Muscle layer of colon (tissue), 2 donors: ENCODE data around the gene PRDM1.

Experiments used
- H3K27ac ChIP-seq: one replicate; pipeline ENCODE4 v1.7.0; 2013; ENCODE audit warnings: low read depth, mild to moderate bottlenecking, low read length, moderate library complexity
- H3K27me3 ChIP-seq, 2 donors: one replicate each; pipeline ENCODE4 v1.7.0; 2013; ENCODE audit warnings: low read length in 2 of 2, mild to moderate bottlenecking in 2 of 2; ENCODE audit not compliant: insufficient read depth in 2 of 2, control insufficient read depth in 1 of 2
- H3K36me3 ChIP-seq: one replicate; pipeline ENCODE4 v1.7.0; 2013; ENCODE audit warnings: mild to moderate bottlenecking, low read length; ENCODE audit not compliant: insufficient read depth
- H3K4me1 ChIP-seq: one replicate; pipeline ENCODE4 v1.7.0; 2013; ENCODE audit warnings: mild to moderate bottlenecking, low read length; ENCODE audit not compliant: insufficient read depth
- H3K4me3 ChIP-seq, 2 donors: one replicate each; pipeline ENCODE4 v1.7.0; 2013; ENCODE audit warnings: low read length in 2 of 2, low read depth in 1 of 2, mild to moderate bottlenecking in 1 of 2, moderate library complexity in 1 of 2
- H3K9ac ChIP-seq: one replicate; pipeline ENCODE4 v1.7.0; 2013; ENCODE audit warnings: low read length
- H3K9me3 ChIP-seq: one replicate; pipeline ENCODE4 v1.7.0; 2013; ENCODE audit warnings: mild to moderate bottlenecking, low read length
- donor health status: abdominal sarcoma.
- donor health status: Adenocarcinoma of cecum.

PRDM1 gene

DNA sequence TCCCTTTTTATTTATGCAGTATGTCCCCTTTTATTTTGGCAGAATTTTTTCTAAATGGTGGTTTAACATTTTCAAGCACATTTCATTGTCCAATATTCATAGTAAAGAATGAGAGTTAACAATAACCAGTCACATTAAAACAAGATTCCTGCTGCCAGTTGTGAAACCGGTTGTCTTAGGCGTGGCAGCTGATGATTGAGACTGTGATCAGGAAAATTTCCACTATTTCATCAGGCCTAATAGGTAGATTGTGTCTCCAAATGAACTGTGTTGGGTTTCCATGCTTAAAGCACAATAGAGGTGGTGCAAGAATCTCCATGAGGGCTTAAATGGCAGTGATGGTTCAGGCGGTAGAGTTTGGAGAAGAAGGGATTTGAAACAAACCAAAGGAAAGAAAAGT is 15.3 kb downstream of the PRDM1 start:
- H3K27ac ChIP-seq: no peak overlapping the region
- H3K9me3 ChIP-seq: no peaks in the 10 kb centered on the region
- no peaks in the 10 kb centered on the region for H3K36me3 ChIP-seq
- peaks cover 0 to 6% of the 10 kb centered on the region in 2 donors for H3K27me3 ChIP-seq
- no peaks in the 10 kb centered on the region for H3K4me1 ChIP-seq
- no peak overlapping the region for H3K9ac ChIP-seq
- no peak overlapping the region for H3K4me3 ChIP-seq

DNA sequence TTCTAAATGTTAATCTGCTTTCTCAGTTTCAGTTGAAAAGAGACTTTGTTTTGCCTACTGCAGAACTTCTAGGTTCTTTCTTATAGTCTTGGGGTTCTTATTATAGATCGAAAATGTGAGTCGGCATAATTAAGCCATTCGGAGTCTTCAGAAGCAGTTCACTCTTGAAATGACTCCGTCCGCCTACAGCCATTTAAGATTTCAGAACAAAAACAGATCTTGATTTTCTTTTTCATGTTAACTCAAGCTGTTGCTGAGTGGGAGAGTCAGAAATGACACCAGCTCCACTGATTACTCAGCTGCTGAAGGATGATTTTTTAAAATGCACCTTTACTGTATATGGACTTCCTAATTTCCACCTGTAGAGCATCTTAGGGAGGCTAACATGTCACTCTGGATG is 15.9 kb downstream of the PRDM1 start:
- Histone ChIP-seq H3K27ac (no peak overlapping the region), H3K36me3 (no peaks in the 10 kb centered on the region), H3K4me3 (no peak overlapping the region), H3K27me3 (peaks cover 3 to 6% of the 10 kb centered on the region in 2 donors), H3K4me1 (no peaks in the 10 kb centered on the region), H3K9ac (no peak overlapping the region), H3K9me3 (no peaks in the 10 kb centered on the region)

DNA sequence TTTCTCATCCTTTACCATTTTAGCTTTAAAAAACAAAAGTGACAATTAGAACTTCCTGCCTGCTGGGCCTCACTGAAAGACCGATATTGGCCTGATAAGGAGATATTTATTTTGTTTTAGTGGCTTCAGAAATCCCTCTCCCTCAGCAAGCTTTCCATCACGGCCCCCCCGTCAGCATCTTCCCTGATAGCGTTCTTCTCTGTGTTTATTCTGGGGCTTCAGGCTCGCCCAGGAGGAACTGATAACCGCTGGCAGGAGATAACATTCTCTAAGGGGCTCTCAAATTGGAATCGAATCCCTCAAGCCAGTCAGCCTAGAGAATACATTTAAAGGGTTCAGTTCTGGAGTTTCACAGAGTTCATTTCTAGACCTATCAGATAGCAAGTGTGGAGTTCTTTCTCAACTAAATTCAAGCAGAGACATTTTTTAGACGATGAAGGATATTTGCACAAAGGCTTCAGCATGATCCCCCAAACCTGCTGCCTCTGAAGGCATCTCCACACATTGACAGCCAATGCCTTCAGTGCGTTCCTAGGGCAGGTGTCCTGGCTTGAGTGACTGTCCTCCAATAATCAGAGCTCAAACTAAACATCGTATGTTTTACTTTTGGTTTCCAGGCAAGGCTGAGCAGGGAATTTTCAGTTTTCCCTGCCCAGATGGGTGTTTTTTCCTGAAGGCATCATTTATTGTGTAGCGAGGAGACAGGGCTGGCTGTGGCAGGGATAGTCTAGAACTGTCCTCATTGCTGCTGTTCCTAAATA is 17.0 kb downstream of the PRDM1 start:
- Histone ChIP-seq H3K27ac (no peak overlapping the region), H3K9ac (no peak overlapping the region), H3K4me3 (no peak overlapping the region)

DNA sequence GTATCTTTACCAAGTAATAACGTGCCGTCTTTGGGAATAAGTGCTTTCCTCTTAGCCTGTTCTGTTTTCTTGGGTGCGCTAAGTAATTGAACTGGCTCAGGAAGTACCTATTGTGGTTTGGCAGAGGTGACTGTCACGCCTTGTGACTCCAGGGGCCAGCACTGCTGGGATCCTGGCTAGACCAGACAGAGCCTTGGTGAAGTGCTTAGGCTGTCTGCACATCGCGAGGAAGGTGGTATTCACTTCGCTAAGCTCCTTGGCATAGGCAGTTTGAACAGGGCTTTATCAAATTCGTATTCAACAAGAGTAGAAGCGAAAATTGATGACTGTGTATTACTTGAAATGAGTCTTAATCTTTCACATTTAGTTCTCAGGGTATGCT is 17.6 kb downstream of the PRDM1 start:
- Histone ChIP-seq H3K9ac (no peak overlapping the region), H3K4me3 (no peak overlapping the region), H3K4me1 (no peaks in the 10 kb centered on the region), H3K36me3 (no peaks in the 10 kb centered on the region), H3K27me3 (peaks cover 0 to 4% of the 10 kb centered on the region in 2 donors), H3K9me3 (no peaks in the 10 kb centered on the region), H3K27ac (no peak overlapping the region)

More for the DNA sequence above, 17.0 kb downstream of the PRDM1 start:
- Histone ChIP-seq H3K4me1 (no peaks in the 10 kb centered on the region), H3K9me3 (no peaks in the 10 kb centered on the region), H3K27me3 (peaks cover 0 to 4% of the 10 kb centered on the region in 2 donors), H3K36me3 (no peaks in the 10 kb centered on the region)

DNA sequence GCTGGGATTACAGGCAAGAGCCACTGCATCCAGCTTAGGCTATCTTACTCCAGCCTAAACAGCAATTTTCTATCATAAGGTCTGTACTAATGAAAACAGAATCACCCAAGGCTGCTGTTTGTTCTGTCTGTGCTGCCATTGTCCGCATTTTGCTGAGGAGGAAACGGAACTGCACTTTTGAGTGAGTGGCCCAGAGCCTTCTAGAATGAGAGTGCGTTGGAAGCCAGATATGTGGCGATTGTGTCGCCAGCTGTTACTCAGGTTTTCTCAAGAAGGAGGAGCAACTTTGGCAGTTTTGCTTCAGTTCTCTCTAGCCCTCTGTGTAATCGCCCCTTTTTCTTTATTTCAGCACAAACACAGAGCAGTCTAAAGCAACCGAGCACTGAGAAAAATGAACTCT is 18.3 kb downstream of the PRDM1 start:
- no peaks in the 10 kb centered on the region for H3K4me1 ChIP-seq
- H3K36me3 ChIP-seq: no peaks in the 10 kb centered on the region
- H3K27me3 ChIP-seq: peaks cover 0 to 4% of the 10 kb centered on the region in 2 donors
- no peaks in the 10 kb centered on the region for H3K9me3 ChIP-seq
- no peak overlapping the region for H3K4me3 ChIP-seq
- H3K27ac ChIP-seq: no peak overlapping the region
- no peak overlapping the region for H3K9ac ChIP-seq

DNA sequence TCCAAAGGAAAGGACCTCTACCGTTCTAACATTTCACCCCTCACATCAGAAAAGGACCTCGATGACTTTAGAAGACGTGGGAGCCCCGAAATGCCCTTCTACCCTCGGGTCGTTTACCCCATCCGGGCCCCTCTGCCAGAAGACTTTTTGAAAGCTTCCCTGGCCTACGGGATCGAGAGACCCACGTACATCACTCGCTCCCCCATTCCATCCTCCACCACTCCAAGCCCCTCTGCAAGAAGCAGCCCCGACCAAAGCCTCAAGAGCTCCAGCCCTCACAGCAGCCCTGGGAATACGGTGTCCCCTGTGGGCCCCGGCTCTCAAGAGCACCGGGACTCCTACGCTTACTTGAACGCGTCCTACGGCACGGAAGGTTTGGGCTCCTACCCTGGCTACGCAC is 18.8 kb downstream of the PRDM1 start:
- Histone ChIP-seq H3K9ac (no peak overlapping the region), H3K27ac (no peak overlapping the region), H3K9me3 (no peaks in the 10 kb centered on the region), H3K27me3 (peaks cover 0 to 4% of the 10 kb centered on the region in 2 donors), H3K4me3 (no peak overlapping the region), H3K36me3 (no peaks in the 10 kb centered on the region), H3K4me1 (no peaks in the 10 kb centered on the region)

DNA sequence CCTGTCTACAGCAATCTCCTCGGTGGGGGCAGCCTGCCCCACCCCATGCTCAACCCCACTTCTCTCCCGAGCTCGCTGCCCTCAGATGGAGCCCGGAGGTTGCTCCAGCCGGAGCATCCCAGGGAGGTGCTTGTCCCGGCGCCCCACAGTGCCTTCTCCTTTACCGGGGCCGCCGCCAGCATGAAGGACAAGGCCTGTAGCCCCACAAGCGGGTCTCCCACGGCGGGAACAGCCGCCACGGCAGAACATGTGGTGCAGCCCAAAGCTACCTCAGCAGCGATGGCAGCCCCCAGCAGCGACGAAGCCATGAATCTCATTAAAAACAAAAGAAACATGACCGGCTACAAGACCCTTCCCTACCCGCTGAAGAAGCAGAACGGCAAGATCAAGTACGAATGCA is 19.4 kb downstream of the PRDM1 start:
- Histone ChIP-seq H3K36me3 (no peaks in the 10 kb centered on the region), H3K4me3 (no peak overlapping the region)

DNA sequence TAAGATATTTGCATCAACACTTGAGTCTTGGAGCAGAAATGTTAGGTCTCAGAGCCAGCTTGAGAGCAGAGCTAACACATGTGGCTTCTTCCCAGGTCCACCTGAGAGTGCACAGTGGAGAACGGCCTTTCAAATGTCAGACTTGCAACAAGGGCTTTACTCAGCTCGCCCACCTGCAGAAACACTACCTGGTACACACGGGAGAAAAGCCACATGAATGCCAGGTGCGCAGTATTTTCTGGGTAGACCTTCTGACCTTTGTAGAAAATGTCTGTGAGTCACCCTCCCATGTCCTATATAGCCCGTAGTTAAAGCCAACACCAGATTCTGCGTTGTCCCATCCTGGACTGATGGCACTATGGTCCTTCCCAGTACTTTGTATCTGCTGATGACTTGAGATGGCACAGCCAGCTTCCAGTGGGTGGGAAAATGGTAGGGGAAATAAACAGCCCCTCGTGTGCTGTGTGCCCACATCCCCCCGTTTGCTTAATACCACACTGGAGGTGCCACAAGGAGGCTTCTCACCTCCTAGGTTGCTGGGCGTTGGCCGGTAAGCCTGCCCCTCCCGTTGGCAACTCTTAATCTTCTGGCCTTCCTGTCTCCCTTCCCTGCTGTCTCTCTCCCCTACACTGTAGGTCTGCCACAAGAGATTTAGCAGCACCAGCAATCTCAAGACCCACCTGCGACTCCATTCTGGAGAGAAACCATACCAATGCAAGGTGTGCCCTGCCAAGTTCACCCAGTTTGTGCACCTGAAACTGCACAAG is 20.3 kb downstream of the PRDM1 start:
- no peaks in the 10 kb centered on the region for H3K36me3 ChIP-seq
- H3K9ac ChIP-seq: no peak overlapping the region
- H3K27me3 ChIP-seq: peaks cover 0 to 4% of the 10 kb centered on the region in 2 donors
- peaks cover 8% of the 10 kb centered on the region for H3K4me1 ChIP-seq
- no peak overlapping the region for H3K27ac ChIP-seq
- no peaks in the 10 kb centered on the region for H3K9me3 ChIP-seq
- H3K4me3 ChIP-seq: no peak overlapping the region

More for the DNA sequence above, 19.4 kb downstream of the PRDM1 start:
- no peak overlapping the region for H3K27ac ChIP-seq
- H3K27me3 ChIP-seq: peaks cover 0 to 4% of the 10 kb centered on the region in 2 donors
- no peaks in the 10 kb centered on the region for H3K9me3 ChIP-seq
- no peaks in the 10 kb centered on the region for H3K4me1 ChIP-seq
- H3K9ac ChIP-seq: no peak overlapping the region

DNA sequence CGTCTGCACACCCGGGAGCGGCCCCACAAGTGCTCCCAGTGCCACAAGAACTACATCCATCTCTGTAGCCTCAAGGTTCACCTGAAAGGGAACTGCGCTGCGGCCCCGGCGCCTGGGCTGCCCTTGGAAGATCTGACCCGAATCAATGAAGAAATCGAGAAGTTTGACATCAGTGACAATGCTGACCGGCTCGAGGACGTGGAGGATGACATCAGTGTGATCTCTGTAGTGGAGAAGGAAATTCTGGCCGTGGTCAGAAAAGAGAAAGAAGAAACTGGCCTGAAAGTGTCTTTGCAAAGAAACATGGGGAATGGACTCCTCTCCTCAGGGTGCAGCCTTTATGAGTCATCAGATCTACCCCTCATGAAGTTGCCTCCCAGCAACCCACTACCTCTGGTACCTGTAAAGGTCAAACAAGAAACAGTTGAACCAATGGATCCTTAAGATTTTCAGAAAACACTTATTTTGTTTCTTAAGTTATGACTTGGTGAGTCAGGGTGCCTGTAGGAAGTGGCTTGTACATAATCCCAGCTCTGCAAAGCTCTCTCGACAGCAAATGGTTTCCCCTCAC is 21.0 kb downstream of the PRDM1 start:
- peaks cover 14% of the 10 kb centered on the region for H3K4me1 ChIP-seq
- no peak overlapping the region for H3K4me3 ChIP-seq
- H3K36me3 ChIP-seq: no peaks in the 10 kb centered on the region
- H3K27me3 ChIP-seq: peaks cover 0 to 4% of the 10 kb centered on the region in 2 donors
- no peak overlapping the region for H3K9ac ChIP-seq
- no peaks in the 10 kb centered on the region for H3K9me3 ChIP-seq
- H3K27ac ChIP-seq: no peak overlapping the region

DNA sequence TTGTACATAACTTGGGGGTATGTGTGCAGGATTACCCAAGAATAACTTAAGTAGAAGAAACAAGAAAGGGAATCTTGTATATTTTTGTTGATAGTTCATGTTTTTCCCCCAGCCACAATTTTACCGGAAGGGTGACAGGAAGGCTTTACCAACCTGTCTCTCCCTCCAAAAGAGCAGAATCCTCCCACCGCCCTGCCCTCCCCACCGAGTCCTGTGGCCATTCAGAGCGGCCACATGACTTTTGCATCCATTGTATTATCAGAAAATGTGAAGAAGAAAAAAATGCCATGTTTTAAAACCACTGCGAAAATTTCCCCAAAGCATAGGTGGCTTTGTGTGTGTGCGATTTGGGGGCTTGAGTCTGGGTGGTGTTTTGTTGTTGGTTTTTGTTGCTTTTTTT is 22.0 kb downstream of the PRDM1 start:
- no peaks in the 10 kb centered on the region for H3K9me3 ChIP-seq
- H3K27me3 ChIP-seq: peaks cover 0 to 4% of the 10 kb centered on the region in 2 donors
- no peak overlapping the region for H3K27ac ChIP-seq
- H3K4me1 ChIP-seq: peaks cover 20% of the 10 kb centered on the region
- H3K4me3 ChIP-seq: no peak overlapping the region
- H3K36me3 ChIP-seq: no peaks in the 10 kb centered on the region
- no peak overlapping the region for H3K9ac ChIP-seq

DNA sequence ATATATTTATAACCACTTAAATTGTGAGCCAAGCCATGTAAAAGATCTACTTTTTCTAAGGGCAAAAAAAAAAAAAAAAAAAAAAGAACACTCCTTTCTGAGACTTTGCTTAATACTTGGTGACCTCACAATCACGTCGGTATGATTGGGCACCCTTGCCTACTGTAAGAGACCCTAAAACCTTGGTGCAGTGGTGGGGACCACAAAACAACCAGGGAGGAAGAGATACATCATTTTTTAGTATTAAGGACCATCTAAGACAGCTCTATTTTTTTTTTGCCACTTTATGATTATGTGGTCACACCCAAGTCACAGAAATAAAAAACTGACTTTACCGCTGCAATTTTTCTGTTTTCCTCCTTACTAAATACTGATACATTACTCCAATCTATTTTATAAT is 22.9 kb downstream of the PRDM1 start:
- Histone ChIP-seq H3K9ac (no peak overlapping the region), H3K27me3 (peaks cover 0 to 4% of the 10 kb centered on the region in 2 donors), H3K27ac (no peak overlapping the region), H3K36me3 (no peaks in the 10 kb centered on the region), H3K4me1 (peaks cover 20% of the 10 kb centered on the region), H3K9me3 (no peaks in the 10 kb centered on the region), H3K4me3 (no peak overlapping the region)
